UCSD-AML1 (cell line): Measurements from ENCODE around the gene GULP1.

Source experiments
- DNase-seq: peaks from one replicate; lab custom pipeline; 2025; ENCODE audit not compliant: unreplicated experiment; lab: John Stamatoyannopoulos, UW

Gene GULP1

GRCh38 chr2:188414869-188415753 lies 123.4 kb downstream of the GULP1 start:
- no peak for DNase-seq

- DNase-seq: no peak
These were observed 124.0 kb downstream of the GULP1 start for GRCh38 chr2:188415754-188416083.

- DNase-seq: no peak
These were observed 124.7 kb downstream of the GULP1 start for GRCh38 chr2:188416367-188416766.

DNA sequence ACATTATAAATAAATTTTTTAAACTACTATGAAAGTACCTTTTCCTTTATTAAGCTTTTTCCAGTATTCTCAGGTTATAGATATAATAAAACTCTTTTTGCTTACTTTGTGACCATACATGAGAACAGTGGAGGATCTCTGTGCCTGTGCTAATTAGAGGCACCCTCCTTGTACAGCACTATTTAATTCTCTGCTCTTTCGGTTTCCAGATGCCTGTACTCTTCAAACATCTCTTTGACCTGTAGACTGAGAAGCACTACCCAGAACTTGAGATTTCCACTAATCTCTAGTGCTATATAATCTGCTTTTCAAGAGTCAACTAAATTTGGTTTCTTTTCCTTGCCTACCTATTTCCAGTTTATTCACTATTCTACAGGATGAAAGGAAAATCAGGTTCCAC lies 131.1 kb downstream of the GULP1 start:
- DNase-seq: no peak

GRCh38 chr2:188425266-188425665 lies 133.6 kb downstream of the GULP1 start:
- no peak for DNase-seq

GRCh38 chr2:188426121-188426520 lies 134.4 kb downstream of the GULP1 start:
- no peak for DNase-seq

- DNase-seq: no peak
These were observed 139.0 kb downstream of the GULP1 start for GRCh38 chr2:188430705-188431104.

DNA sequence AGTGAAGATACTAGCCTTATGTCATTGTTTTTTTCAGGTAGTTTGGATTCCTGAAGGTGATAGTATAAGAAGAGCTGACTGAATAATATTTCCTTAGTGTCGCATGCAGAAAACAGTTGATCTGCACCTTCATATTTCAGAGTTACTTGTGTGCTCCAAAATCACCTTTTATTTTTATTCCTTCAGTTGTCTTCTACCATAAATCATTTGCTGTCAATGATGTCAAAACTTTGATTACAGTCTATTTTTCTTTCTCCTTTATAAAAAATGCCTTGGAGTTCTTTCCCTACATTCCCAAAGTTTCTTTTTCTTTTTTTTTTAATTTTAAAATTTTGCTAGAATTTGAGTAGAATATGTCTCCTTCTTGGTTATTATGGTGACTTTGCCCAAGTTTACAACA lies 142.3 kb downstream of the GULP1 start:
- no peak for DNase-seq

DNA sequence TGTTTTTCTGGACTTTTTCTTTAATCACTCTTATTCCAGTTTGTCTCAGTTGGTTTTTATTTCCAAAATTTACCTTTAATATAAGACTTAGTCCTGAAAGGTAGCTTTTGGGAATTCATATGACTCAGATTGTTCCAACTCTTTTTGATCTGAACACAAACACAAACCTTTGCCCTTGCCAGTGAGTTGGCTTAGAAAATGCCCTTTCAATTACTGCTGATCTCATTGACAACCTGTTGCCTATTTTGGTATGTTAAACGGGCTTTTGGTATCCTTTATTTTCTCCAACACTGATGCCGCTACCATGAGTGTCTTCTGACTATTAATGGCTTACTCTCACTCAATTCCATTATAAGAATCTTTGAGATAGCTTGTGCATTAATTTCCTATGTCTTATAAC lies 143.4 kb downstream of the GULP1 start:
- no peak for DNase-seq

- DNase-seq: no peak
These were observed 145.9 kb downstream of the GULP1 start for GRCh38 chr2:188437537-188437936.

DNA sequence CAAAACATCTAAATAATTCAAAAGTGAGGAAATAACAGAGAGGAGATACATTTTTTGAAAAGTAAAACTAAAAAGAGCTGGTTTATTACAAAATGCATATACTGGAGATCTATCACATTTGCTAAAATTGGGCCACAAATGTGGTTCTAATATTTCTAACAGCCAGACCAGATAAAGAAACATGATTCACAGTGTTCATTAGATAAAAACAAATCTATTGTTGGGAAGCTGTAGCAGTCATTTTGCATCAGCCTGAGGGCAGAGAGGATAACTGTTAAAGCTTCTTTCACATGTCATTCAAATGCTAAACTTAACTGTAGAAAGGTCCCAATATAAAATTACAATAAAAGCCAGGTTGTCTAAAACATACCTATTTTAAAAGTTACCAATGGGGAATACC lies 148.3 kb downstream of the GULP1 start:
- no peak for DNase-seq

DNA sequence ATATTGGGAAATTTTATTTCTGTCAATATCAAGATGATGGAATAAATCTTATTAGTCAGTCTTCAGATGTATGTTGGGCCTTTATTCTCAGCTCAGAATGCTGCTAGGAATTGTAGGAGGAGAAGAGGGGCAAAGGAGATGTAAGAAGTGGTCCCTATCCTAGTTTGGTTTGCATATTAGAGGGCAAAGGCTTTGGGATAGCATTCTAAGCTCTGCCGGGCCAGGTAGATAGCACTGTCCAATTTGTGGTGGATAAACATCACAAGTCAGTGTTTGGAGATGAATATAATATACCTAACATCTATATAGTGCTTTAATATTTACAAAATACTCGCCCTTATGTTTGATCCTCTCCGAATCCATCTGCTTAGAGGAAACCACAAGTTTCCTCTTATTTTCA lies 149.2 kb downstream of the GULP1 start:
- DNase-seq: no peak

DNA sequence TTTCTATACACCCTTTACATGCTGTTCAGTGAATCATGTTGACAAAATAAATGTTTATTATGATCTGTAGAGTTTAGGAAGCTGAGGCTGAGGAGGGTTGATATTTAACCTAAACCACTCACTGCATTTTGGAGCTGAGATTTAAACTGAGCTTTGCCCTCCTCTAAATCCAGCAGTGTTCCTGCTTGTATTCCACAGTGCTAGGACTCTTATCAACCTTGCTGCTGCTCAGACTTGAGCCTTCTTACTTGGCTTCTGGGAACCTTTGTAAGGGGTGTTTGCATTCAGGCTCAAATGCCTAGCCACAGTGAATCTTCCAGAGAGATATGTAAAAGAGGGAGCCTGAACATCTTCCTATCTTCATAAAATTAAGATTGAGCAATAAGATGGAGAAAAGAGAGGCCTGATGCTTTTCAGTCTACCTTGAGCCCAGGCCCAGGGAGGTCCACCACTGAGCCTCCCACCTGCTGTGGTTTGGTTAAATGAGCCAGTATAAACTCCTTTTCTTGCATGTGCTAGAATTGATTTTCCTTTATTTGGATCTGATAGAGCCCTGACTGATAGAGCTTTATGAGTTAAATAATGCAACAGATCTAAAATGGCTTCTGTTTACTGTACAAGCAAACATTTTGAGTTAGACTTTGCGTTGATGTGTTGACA lies 149.7 kb downstream of the GULP1 start:
- no peak for DNase-seq

DNA sequence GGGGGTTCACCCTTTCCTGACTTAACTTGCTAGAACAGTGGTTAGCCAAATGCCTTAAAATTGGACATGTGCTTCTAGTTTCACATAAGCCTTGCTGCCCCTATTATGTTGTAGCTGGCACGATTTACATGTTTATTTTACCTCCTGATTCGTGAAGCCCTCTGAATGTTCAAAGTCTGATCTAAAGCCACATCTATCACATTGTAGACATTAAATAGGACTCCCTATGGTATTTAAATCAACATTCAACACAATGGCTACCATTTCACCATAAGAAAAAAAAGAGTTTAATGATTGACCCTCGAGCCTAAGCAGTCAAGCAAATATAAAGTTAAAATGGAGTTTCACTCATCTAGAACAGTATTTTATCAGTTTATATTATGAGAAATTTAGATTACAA lies 151.5 kb downstream of the GULP1 start:
- DNase-seq: no peak

DNA sequence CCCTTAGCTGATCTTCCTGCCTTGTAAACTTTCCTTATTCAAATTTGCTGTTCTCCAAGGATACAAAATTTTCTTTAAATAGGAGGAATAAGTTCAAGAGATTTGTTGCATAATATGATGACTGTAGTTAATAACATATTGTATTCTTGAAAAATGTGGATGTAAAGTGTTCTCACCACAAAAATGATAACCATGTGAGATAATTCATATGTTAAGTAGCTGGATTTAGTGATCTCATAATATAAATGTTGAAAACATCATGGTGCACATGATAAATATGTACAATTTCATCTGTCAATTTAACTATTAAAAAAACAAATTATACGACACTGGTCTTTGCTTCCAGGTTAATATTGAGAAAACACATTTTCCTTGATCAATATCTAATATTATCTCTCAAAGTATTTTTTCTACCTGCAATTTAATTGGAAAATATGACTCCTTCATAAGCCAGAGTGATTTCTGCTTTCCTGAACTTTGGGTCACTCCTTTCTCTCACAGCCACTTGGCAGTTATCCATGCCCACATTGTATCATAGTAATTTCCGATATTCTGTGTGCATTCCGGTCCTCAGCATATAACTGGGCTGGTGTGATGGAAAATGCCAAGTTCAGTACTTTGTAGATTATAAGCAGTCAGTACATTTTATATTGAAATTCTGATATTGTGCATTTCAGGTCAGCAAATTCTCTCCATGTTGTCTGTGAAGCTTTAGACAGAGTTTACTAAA lies 152.6 kb downstream of the GULP1 start:
- no peak for DNase-seq

DNA sequence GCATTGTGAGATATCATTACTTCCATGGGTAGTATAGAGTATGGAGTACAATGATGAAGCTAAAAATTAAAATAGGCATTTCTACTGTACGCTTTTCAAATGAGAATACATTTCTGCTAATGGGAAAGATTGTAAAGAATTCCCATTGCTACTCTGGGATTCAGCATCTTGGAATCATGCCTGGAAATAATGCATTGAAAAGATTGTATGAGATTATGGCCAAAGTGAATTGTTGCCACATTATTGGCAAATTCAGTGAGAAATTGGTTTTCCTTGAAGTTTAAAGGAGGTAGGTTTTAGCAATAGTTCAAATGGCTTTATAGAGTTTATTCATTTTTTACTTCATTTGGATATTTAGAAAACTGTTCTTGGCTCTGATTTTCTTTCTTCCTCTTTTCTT lies 157.9 kb downstream of the GULP1 start:
- no peak for DNase-seq

GRCh38 chr2:188449971-188450370 lies 158.3 kb downstream of the GULP1 start:
- DNase-seq: no peak

DNA sequence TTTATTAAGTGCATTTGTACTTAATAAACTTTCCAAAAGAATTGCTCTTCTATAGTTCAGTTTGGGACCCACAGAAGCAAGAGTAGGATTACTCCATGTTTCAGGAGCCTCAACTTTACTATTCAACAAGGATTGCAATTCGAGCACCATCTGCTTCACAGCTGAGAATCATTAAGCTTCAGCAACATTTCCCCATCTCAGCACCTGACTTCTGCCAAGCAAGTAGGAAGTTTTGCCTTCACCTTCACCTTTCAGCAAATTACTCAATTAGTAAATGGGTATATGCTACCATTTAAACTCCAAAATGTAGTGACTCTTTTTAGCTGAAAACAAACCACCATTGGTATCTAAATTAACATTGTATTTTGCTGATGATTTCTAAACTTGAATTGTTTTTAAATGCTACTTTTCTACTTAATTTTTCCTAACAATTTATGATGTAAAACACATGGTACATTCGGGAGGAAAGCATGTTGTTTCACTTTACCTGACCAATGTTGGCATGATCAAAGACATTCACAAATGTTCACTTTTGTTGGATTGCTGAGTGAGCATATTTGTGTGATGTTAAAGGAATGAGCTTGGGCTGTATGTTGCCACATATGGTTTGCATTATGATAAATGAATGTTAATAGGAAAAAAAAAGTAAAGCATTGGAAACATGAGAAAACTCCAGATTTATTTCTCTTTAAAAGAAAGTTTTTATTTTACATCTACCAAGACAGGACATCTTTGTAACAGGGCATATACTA lies 159.2 kb downstream of the GULP1 start:
- no peak for DNase-seq

- no peak for DNase-seq
These were observed 160.4 kb downstream of the GULP1 start for GRCh38 chr2:188452084-188452483.

GRCh38 chr2:188456114-188456909 lies 164.6 kb downstream of the GULP1 start:
- DNase-seq: no peak

DNA sequence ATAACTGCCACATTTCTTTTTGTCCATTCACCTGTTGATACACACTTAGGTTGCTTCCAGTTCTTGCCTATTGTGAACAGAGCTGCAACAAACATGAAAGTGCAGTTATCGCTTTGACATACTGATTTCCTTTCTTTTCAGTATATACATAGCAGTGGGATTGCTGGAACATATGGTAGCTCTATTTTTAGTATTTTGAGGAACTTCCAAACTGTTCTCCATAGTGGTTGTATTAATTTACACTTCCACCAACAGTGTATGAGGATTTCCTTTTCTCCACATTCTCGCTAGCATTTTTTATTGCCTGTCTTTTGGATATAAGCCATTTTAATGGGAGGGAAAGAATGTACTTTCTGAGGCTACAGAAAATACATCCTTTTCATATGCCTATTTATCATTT lies 167.4 kb downstream of the GULP1 start:
- no peak for DNase-seq
